AG08396 (cell line): ENCODE measurements around the gene COL4A1.

Experiments
- DNase-seq: peaks from one replicate; pipeline ENCODE4 v3.0.0; 2012; ENCODE audit warnings: low spot score, mixed read lengths

Gene COL4A1

GRCh38 chr13:110162866-110163658 lies 143.9 kb downstream of the COL4A1 start:
- DNase-seq = no peak

GRCh38 chr13:110162053-110162452 lies 144.9 kb downstream of the COL4A1 start:
- DNase-seq = no peak

GRCh38 chr13:110161112-110161882 lies 145.7 kb downstream of the COL4A1 start:
- no peak for DNase-seq

- DNase-seq = no peak
Measured at GRCh38 chr13:110158226-110158625, 148.7 kb downstream of the COL4A1 start.

GRCh38 chr13:110157718-110158117 lies 149.2 kb downstream of the COL4A1 start:
- DNase-seq = no peak

DNA sequence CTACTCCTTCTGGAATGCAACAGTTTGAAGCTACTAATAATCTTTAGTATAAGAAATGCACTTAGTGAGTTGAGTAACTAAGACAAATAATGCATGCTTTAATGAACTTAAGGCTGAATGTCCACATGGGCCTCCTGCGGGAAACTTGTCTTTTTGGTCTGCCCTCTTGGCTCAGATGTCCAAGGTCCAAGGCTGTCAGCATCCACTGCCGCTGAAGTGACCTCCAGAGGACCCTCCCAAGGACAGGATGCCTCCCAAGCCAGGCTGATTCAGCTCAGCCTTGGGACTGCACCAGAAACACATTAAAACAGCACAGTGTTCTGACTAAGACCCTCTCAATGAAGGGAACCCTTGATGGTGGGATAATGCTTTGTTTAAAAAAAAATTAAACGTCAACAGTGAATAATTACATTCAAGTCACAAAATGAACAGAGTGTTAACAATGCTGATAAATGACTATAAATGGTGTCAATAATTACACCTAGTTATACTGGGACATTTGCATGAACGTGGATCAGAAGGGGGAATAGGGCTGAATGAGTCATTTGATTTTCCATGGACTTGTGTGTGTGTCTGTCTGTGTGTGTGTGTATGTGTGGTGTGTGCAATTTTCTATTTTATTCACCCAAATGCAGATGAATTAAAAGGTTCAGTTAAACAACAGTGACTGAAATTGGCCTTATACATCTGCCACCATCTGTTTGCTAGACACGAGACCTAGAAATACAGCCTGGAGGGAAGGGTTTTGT lies 150.5 kb downstream of the COL4A1 start:
- no peak for DNase-seq

DNA sequence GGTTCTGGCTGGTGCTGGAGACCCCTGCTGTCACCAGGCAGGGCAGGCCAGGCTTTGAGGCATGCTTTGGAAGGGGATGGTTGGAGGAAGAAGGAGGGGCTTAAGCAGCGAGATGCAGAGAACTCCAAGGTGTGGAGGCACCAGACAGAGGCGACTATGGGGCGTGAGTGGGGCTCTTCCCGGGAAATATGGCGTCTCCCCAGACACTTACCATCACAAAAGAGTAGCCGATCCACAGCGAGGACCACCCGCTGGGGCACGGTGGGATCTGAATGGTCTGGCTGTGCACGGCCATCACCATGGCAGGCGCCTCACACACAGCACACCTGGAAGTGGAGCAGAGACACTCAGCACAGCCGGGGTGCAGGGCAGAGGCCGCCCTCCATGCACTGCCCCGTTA lies 151.9 kb downstream of the COL4A1 start:
- no peak for DNase-seq

DNA sequence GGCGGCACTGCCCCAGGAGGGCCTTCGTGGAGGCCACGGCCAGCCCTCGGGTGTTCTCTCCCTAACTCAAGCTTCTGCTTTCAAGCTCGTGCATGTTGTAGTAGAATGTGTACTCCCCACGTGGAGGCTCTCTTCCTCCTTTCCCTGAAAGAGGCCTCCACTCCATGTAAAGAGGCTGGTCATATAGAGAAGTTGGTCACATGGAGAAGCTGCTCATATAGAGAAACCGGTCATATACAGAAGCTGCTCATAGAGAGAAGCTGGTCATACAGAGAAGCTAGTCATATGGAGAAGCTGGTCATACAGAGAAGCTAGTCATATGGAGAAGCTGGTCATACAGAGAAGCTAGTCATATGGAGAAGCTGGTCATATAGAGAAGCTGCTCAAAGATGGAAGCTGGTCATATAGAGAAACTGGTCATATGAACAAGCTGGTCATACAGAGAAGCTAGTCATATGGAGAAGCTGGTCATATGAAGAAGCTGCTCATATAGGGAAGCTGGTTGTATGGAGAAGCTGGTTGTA lies 152.5 kb downstream of the COL4A1 start:
- DNase-seq = no peak

GRCh38 chr13:110152351-110152750 lies 154.6 kb downstream of the COL4A1 start:
- no peak for DNase-seq

- no peak for DNase-seq
Measured at GRCh38 chr13:110151462-110151861, 155.5 kb downstream of the COL4A1 start.

DNA sequence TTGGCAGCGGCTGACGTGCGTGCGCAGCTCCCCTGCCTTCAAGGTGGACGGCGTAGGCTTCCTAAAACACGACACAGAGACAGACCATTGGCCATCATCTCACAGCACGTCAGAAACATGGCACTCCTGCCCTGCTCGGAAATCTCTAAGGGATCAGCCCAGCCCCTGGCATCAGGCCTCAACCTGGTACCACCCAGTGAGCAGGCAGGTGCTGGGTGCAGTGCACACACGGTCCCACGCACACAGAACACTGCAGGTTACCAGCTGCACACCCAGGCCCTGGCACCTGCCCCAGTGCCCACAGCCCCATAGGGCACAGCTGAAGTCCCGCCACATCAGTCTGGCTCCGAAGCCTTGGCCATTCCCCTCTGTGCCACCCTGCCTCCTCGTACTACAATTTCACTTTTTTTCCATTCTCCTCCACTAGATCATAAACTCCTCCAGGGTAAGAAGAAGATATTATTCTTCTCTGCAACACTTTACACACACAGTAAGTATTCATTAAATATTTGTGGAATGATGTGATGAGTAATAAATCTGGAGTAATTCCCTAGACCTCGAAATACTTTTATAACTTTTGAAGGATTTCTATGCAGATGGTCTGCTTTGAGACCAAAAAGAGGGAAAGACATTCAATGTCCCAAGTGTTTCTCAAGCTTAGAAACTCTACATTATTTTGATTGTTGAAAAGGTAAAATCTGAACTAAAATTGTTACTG lies 156.4 kb downstream of the COL4A1 start:
- peak; percentile 51 for DNase-seq

DNA sequence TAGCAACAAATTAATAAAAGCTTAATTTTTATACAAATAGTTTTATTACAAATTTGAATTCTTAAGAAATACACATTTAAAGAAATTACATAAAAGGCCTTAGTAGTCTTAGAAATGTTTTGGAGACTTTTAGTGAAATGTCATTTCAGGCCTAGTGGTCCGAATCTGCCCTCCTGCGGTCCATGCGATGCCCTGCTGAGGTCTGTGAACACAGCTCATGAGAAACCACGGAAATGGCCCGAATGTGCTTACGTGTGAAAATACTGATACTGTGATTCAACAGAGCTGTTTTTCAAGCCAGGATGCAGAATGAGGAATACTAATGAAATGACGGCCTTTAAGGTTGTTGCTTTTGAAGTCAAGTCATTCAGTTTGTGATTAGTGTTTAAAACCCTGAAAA lies 157.9 kb downstream of the COL4A1 start:
- no peak for DNase-seq

GRCh38 chr13:110140099-110140498 lies 166.9 kb downstream of the COL4A1 start:
- DNase-seq = no peak

- DNase-seq = no peak
Measured at GRCh38 chr13:110138700-110139036, 168.3 kb downstream of the COL4A1 start.

GRCh38 chr13:110138010-110138699 lies 168.8 kb downstream of the COL4A1 start:
- DNase-seq = peak; percentile 91

DNA sequence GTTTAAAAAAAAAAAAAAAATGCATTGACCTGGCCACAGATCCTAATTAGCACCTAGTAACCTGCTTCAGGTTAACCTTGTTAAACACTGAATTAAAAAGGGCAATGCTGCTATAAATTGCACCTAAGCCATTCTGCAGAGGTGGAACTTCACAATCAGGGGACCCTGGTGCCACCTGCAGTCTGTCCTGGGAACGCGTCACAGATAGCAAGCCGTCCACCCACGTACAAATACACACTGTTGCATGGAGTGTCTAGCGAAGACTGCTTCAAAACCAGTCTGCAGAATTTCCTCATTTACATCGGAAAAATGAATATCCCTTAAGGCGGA lies 169.3 kb downstream of the COL4A1 start:
- no peak for DNase-seq

- no peak for DNase-seq
Measured at GRCh38 chr13:110136660-110137585, 170.0 kb downstream of the COL4A1 start.

DNA sequence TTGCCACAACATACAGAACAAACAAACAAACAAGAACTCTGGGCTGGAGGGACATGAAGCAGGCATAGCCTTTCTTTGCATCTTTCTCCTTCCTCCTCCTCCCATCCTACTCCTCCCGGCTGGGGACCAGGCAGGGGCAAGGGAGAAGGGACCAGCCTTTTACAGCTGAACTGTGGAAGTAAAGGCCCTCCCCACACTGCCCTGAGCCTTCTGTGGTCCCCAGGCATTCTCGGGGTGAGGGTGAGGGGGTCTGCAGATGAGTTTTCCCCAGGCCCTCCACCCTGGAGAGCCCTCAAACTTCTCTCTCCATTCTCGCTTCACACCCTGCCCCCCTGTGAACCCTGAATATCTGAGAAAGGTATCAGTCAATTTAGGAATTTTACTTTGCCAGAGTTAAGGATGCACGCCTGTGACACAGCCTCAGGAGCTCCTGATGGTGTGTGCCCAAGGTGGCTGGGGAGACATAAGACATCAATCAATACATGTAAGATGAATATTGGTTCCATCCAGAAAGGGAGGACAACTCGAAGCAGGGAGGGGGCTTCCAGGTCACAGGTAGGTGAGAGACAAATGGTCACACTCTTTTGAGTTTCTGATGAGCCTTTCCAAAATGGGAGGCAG lies 170.9 kb downstream of the COL4A1 start:
- DNase-seq = no peak

DNA sequence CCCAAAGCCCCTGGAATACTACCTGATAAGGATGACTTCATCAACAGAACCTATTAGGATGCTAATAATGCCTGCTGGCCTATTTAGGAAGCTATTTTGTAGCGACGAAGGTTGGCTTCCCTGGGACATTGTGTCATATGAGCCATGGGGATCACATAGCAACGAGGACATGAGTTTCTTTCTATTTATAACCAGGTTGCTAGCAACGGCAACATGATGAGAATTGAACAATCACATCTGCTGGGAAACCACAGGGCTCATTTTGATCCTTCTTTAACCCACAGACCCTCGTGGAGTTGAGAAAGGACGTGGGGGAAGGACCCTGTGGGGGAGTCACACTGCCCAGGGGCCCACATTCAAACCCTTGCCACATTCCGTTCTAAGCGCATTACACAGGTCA lies 172.2 kb downstream of the COL4A1 start:
- DNase-seq = no peak
